Keratinocyte (primary cell): ENCODE measurements around the gene DENND2C. TPM values are rescaled to one million over a fixed set of nuclear protein-coding genes. Genes with fewer than 3 reads are reported as not detected.

Experiments
- DNase-seq: peaks from one replicate; pipeline ENCODE4 v3.0.0-alpha.2; 2011; ENCODE audit warnings: low read depth, missing footprints, low spot score
- FAIRE-seq: peaks from 2 replicates; lab custom pipeline; 2011; peaks lifted over from hg19 to GRCh38; lab: Jason Lieb, UNC
- H2AFZ ChIP-seq: 2 replicates; pipeline ENCODE4 v1.6.0; 2012; ENCODE audit warnings: low read length, control low read depth, inconsistent platforms; ENCODE audit not compliant: control insufficient read depth
- H3K27ac ChIP-seq: 2 replicates; pipeline ENCODE4 v1.5.1; 2011; ENCODE audit warnings: low read length; ENCODE audit not compliant: control insufficient read depth, insufficient read depth
- H3K27me3 ChIP-seq: 3 replicates; pipeline ENCODE4 v1.6.0; 2011; ENCODE audit warnings: low read length; ENCODE audit not compliant: control insufficient read depth, insufficient read depth; ENCODE audit errors: extremely low read depth
- H3K36me3 ChIP-seq, 2 experiments: 2 replicates in 1 of 2; 3 replicates in 1 of 2; pipeline ENCODE4 v1.5.1; 2011; ENCODE audit warnings: low read length in 2 of 2, mild to moderate bottlenecking in 1 of 2; ENCODE audit not compliant: control insufficient read depth in 2 of 2, insufficient read depth in 2 of 2; ENCODE audit errors: extremely low read depth in 1 of 2
- H3K4me1 ChIP-seq: 3 replicates; pipeline ENCODE4 v1.5.1; 2011; ENCODE audit warnings: low read length; ENCODE audit not compliant: control insufficient read depth, insufficient read depth; ENCODE audit errors: extremely low read depth
- H3K4me2 ChIP-seq: 3 replicates; pipeline ENCODE4 v1.6.0; 2011; ENCODE audit warnings: low read depth, low read length; ENCODE audit not compliant: control insufficient read depth, insufficient read depth; ENCODE audit errors: extremely low read depth
- H3K4me3 ChIP-seq, 3 experiments: fragments of 200-600 bp in 1 of 3; sonication (generic) in 1 of 3; 2 replicates in 2 of 3; 3 replicates in 1 of 3; pipeline ENCODE4 v1.5.1; 2011 to 2016; ENCODE audit warnings: low read length in 3 of 3, mild to moderate bottlenecking in 3 of 3, control low read depth in 2 of 3, inconsistent platforms in 1 of 3, low read depth in 1 of 3, mixed read lengths in 1 of 3, mixed run types in 1 of 3, moderate library complexity in 1 of 3; ENCODE audit not compliant: control insufficient read depth in 2 of 3, insufficient read depth in 2 of 3; ENCODE audit errors: extremely low read depth in 1 of 3
- H3K79me2 ChIP-seq: 2 replicates; pipeline ENCODE4 v1.6.0; 2012; ENCODE audit warnings: low read length; ENCODE audit not compliant: control insufficient read depth, insufficient read depth
- H3K9ac ChIP-seq: 3 replicates; pipeline ENCODE4 v1.6.0; 2011; ENCODE audit warnings: low read length; ENCODE audit not compliant: control insufficient read depth, insufficient read depth; ENCODE audit errors: extremely low read depth
- H3K9me1 ChIP-seq: 3 replicates; pipeline ENCODE4 v1.6.0; 2011; ENCODE audit warnings: low read length; ENCODE audit not compliant: control insufficient read depth, insufficient read depth; ENCODE audit errors: extremely low read depth
- H3K9me3 ChIP-seq: 2 replicates; pipeline ENCODE4 v1.5.1; 2012; ENCODE audit warnings: low read depth, low read length; ENCODE audit not compliant: control insufficient read depth
- H4K20me1 ChIP-seq: 3 replicates; pipeline ENCODE4 v1.6.0; 2011; ENCODE audit warnings: low read length; ENCODE audit not compliant: control insufficient read depth, insufficient read depth; ENCODE audit errors: extremely low read depth
- CTCF ChIP-seq, 3 experiments: IDR thresholded peaks in 1 of 3; conservative IDR thresholded peaks in 1 of 3; optimal IDR thresholded peaks in 1 of 3; 2 replicates in 2 of 3; 3 replicates in 1 of 3; pipeline versions ENCODE3 to v1.5.1; 2011; ENCODE audit warnings: low read length in 3 of 3, mild to moderate bottlenecking in 3 of 3, moderate library complexity in 2 of 3, control low read depth in 1 of 3, inconsistent platforms in 1 of 3; ENCODE audit not compliant: insufficient read depth in 2 of 3; ENCODE audit errors: extremely low read depth in 1 of 3
- EZH2 ChIP-seq: IDR thresholded peaks from one replicate; pipeline ENCODE4 v1.6.1; 2012; ENCODE audit warnings: inconsistent platforms, mild to moderate bottlenecking, low read length, moderate library complexity
- dilution Hi-C: fragments of 300-500 bp; cut with MboI; formaldehyde crosslinking; loops from one replicate; pipeline ENCODE4 v1.7.0; 2020; ENCODE audit warnings: low sequenced_read_pairs; ENCODE audit not compliant: extremely low pct_ligation_motif_present
- polyA plus RNA-seq, 5 experiments: library from polyadenylated mRNA; depleted of rRNA in 3 of 5; stranded (reverse) in 3 of 5; stranded (forward) in 1 of 5; unstranded in 1 of 5; fragments of >200 nt; gene quantifications; 1 replicate in 1 of 5; 2 replicates in 3 of 5; 3 replicates in 1 of 5; pipeline versions ENCODE4 v1.2.1 to v1.2.3, GENCODE V29; 2011 to 2012; ENCODE audit warnings: missing spikeins in 2 of 5, low read depth in 1 of 5, low replicate concordance in 1 of 5

DENND2C gene
- polyA plus RNA-seq, 1 donor (not counting 4 experiments of a cell fraction or from before 2014, with no cell fraction given) = 9.5 TPM

GRCh38 chr1:114710360-114710759 lies 40.5 kb upstream of the DENND2C start:
- H3K9ac ChIP-seq = no peak overlapping the region
- H3K36me3 ChIP-seq = peaks cover 23 to 49% of the 10 kb centered on the region in 2 experiments
- no peak overlapping the region for H3K4me3 ChIP-seq
- no peak overlapping the region for H3K4me2 ChIP-seq
- dilution Hi-C loops = no loop called here
- H3K27ac ChIP-seq = no peak overlapping the region
- no peaks in the 10 kb centered on the region for H3K27me3 ChIP-seq
- peaks cover 6% of the 10 kb centered on the region for H3K4me1 ChIP-seq
- H2AFZ ChIP-seq = no peak overlapping the region
- peaks cover 29% of the 10 kb centered on the region for H3K79me2 ChIP-seq
- no peak for TF ChIP-seq CTCF (optimal IDR thresholded peaks at IDR 0.05 in 1 of 3, IDR thresholded peaks at IDR 0.05 in 1 of 3, conservative IDR thresholded peaks at IDR 0.05 in 1 of 3; ENCODE audit: extremely low read depth in 1 of 3, insufficient read depth in 2 of 3, low read length in 3 of 3)
- no peak for TF ChIP-seq EZH2
- no peak for DNase-seq
- no peaks in the 10 kb centered on the region for H4K20me1 ChIP-seq
- no peak for FAIRE-seq
- no peaks in the 10 kb centered on the region for H3K9me1 ChIP-seq
- H3K9me3 ChIP-seq = no peaks in the 10 kb centered on the region

- H3K36me3 ChIP-seq = peaks cover 17 to 38% of the 10 kb centered on the region in 2 experiments
Observed at GRCh38 chr1:114707604-114708003, 37.8 kb upstream of the DENND2C start.

More at GRCh38 chr1:114707604-114708003, 37.8 kb upstream of the DENND2C start:
- peaks cover 7% of the 10 kb centered on the region for H3K4me1 ChIP-seq
- TF ChIP-seq CTCF (optimal IDR thresholded peaks at IDR 0.05 in 1 of 3, IDR thresholded peaks at IDR 0.05 in 1 of 3, conservative IDR thresholded peaks at IDR 0.05 in 1 of 3; ENCODE audit: extremely low read depth in 1 of 3, insufficient read depth in 2 of 3, low read length in 3 of 3) = no peak
- no peak for TF ChIP-seq EZH2
- DNase-seq (no peak), FAIRE-seq (no peak)
- H3K9me3 ChIP-seq = no peaks in the 10 kb centered on the region
- H2AFZ ChIP-seq = no peak overlapping the region
- H3K9ac ChIP-seq = no peak overlapping the region
- dilution Hi-C loops = no loop called here
- H3K9me1 ChIP-seq = no peaks in the 10 kb centered on the region
- no peak overlapping the region for H3K4me3 ChIP-seq
- H4K20me1 ChIP-seq = no peaks in the 10 kb centered on the region
- H3K27ac ChIP-seq = no peak overlapping the region
- H3K27me3 ChIP-seq = no peaks in the 10 kb centered on the region
- peaks cover 7% of the 10 kb centered on the region for H3K79me2 ChIP-seq
- no peak overlapping the region for H3K4me2 ChIP-seq
